Non-pigmented ciliary epithelial cell (primary cell): Measurements from ENCODE around the gene IL2RG.

Experiments
- DNase-seq: peaks from one replicate; pipeline ENCODE4 v3.0.0-alpha.2; 2010; ENCODE audit warnings: low read depth

IL2RG gene

DNA sequence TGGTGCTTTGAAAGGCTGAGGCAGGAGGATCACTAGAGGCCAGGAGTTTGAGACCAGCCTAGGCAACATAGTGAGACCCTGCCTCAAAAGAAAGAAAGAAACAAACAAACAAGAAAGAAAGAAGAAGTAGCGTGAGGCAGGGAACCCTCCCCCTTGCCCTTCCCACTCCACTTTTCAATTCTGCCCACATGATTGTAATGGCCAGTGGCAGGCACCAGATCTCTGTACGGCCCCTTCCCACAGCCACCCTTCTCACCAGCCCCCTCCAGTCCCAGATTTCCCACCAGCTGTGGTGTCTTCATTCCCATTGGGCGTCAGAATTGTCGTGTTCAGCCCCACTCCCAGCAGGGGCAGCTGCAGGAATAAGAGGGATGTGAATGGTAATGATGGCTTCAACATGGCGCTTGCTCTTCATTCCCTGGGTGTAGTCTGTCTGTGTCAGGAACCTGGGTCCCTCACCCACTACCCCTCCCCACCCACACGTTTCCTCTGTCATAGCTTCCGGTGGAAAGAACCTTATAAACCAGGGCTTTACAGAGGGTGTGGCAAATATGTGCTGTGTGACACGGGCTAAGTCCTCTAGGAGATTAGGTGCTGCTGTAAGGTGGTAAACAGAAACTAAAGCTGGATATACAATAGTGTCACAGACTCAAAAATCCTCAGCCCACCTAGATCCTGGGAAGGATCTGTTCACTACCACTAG, at the start of gene IL2RG:
IL2RG (minus strand) TSS at position 437 of the 703 bp plus-strand sequence; CDS start at position 399, 38 bp downstream.
- no peak for DNase-seq

GRCh38 chrX:71160475-71160874, 49.1 kb upstream of the IL2RG start:
- no peak for DNase-seq

DNA sequence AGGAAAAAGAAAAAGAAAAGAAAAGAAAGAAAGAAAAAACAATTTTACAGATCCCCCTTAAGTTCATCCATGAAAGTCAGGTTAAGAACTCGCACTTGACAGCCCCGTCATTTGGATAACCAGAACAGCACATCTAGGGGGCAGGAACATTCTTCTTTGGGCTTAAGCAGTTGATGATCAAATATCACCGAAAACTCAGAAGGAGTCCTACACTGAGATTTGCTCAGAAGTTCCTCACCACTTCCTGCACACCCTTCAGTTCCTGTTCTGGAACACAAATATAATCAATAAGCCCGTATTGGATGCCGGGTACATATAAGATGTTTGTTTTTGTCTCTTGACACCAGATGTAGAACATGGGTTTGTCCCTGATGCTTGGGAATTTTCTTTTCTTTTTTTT, 48.0 kb upstream of the IL2RG start:
- DNase-seq, result no peak

GRCh38 chrX:71158603-71159002, 47.2 kb upstream of the IL2RG start:
- no peak for DNase-seq

GRCh38 chrX:71154641-71155040, 43.3 kb upstream of the IL2RG start:
- no peak for DNase-seq

GRCh38 chrX:71154196-71154595, 42.8 kb upstream of the IL2RG start:
- no peak for DNase-seq

- no peak for DNase-seq
These were observed 40.0 kb upstream of the IL2RG start for GRCh38 chrX:71151366-71151765.

- no peak for DNase-seq
These were observed 36.9 kb upstream of the IL2RG start for GRCh38 chrX:71148278-71148663.

- DNase-seq, result no peak
These were observed 36.3 kb upstream of the IL2RG start for GRCh38 chrX:71147496-71148277.

- DNase-seq, result no peak
These were observed 33.3 kb upstream of the IL2RG start, which contains the start of gene NLGN3 for GRCh38 chrX:71144651-71145050. Gene NLGN3 (plus strand): TSS chrX:71144841. CDS start chrX:71147750, 2,909 bp downstream.

GRCh38 chrX:71143508-71143907, 32.1 kb upstream of the IL2RG start:
- no peak for DNase-seq

- DNase-seq, result no peak
These were observed 29.1 kb upstream of the IL2RG start for GRCh38 chrX:71140440-71140839.

GRCh38 chrX:71131510-71131909, 20.1 kb upstream of the IL2RG start:
- no peak for DNase-seq

DNA sequence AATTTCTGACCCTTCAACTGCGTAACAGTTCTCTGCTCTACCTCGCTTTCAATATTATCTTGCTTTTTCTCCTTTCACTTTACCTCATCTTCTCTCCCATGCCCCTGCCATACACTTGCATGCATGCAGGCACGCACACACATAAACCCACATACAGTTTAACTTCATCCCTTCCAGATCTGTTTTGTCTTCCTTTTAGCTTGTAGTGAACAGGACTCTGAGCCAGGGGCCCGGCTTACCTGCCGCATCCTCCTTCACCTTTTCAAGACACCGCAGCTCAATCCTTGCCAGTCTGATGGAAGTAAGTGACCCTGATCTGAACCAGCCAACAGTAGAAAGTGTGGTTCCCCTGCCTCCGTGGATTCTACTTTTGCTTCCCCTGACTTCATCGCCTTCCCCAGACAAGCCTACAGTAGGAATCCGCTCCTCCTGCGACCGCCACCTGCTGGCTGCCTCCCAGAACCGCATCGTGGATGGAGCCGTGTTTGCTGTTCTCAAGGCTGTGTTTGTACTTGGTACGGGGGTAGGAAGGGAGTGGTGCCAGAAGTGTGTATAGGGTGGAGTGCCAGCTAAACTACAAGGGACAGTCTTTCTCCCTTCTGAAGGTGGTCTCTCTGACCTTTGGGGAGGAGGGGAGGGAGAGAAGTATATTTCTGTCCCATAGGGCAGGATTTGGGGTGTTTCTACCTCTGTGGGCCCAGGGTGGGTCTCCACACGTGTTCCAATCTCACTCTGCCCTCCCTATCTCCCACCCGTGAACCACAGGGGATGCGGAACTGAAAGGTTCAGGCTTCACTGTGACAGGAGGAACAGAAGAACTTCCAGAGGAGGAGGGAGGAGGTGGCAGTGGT, 17.8 kb upstream of the IL2RG start:
- DNase-seq, result no peak

- no peak for DNase-seq
These were observed 16.9 kb upstream of the IL2RG start for GRCh38 chrX:71128166-71128833.

- DNase-seq, result no peak
These were observed 7.7 kb upstream of the IL2RG start for GRCh38 chrX:71118985-71119535.

- no peak for DNase-seq
These were observed 6.9 kb upstream of the IL2RG start, which contains the start of gene MED12 for GRCh38 chrX:71118032-71118984. Gene MED12 (plus strand): TSS chrX:71118596. CDS start chrX:71118755, 159 bp downstream.

- no peak for DNase-seq
These were observed 6.0 kb upstream of the IL2RG start for GRCh38 chrX:71117358-71117757.

- DNase-seq, result no peak
These were observed 599 bp upstream of the IL2RG start for GRCh38 chrX:71111921-71112431.

- no peak for DNase-seq
These were observed 2.3 kb downstream of the IL2RG start for GRCh38 chrX:71109051-71109450.
